Activated naive CD8-positive, alpha-beta T cell treated with anti-CD3 and anti-CD28 coated beads for 36 hours (primary cell): Measurements from ENCODE around the gene TGDS. TPM values are rescaled to one million over a fixed set of nuclear protein-coding genes. Genes with fewer than 3 reads are reported as not detected.
"Not testable (repeated sequence)": the region's sequence is repeated elsewhere in the genome, so short reads cannot be mapped to it uniquely, and the experiment has no call there.

ENCODE experiments used
- DNase-seq: peaks from one replicate; pipeline ENCODE4 v3.0.0; 2021
- H3K27ac Mint-ChIP-seq: one replicate; pipeline ENCODE4 v1.8.0; 2022; ENCODE audit warnings: mild to moderate bottlenecking, moderate library complexity, mixed read lengths
- H3K27me3 Mint-ChIP-seq: one replicate; pipeline ENCODE4 v1.8.0; 2022; ENCODE audit warnings: mild to moderate bottlenecking, mixed read lengths
- H3K36me3 Mint-ChIP-seq: one replicate; pipeline ENCODE4 v1.8.0; 2021; ENCODE audit warnings: mild to moderate bottlenecking, mixed read lengths
- H3K4me1 Mint-ChIP-seq: one replicate; pipeline ENCODE4 v1.8.0; 2021; ENCODE audit warnings: mixed read lengths
- H3K4me3 Mint-ChIP-seq: one replicate; pipeline ENCODE4 v1.8.0; 2022; ENCODE audit warnings: mild to moderate bottlenecking, moderate library complexity, mixed read lengths
- H3K9me3 Mint-ChIP-seq: one replicate; pipeline ENCODE4 v1.8.0; 2022; ENCODE audit warnings: mixed read lengths
- total RNA-seq, 2 experiments: library from RNA; stranded (reverse); gene quantifications; one replicate each; pipeline ENCODE4 v1.2.3, GENCODE V29; 2021

Gene TGDS
- total RNA-seq, result 10 to 100 TPM; 21.4 to 22.9 TPM

GRCh38 chr13:94595950-94596574 lies at the start of gene TGDS:
Gene TGDS (minus strand): TSS chr13:94596152. CDS start chr13:94596136, 16 bp downstream.
- peak; percentile 92 for DNase-seq
- Mint-ChIP-seq H3K9me3 (peaks cover 5% of the 10 kb centered on the region), H3K36me3 (peaks cover 23% of the 10 kb centered on the region), H3K27ac (peak within 1 kb of the TSS; percentile 96), H3K4me3 (peak within 1 kb of the TSS; percentile 86), H3K27me3 (no peaks in the 10 kb centered on the region), H3K4me1 (peaks cover 34% of the 10 kb centered on the region)

GRCh38 chr13:94641409-94641941 lies 45.5 kb upstream of the TGDS start:
- no peaks in the 10 kb centered on the region for H3K36me3 Mint-ChIP-seq
- H3K27ac Mint-ChIP-seq, result no peak overlapping the region
- no peak for DNase-seq
- peaks cover 4% of the 10 kb centered on the region for H3K9me3 Mint-ChIP-seq
- H3K27me3 Mint-ChIP-seq, result peaks cover 13% of the 10 kb centered on the region
- H3K4me3 Mint-ChIP-seq, result no peak overlapping the region
- no peaks in the 10 kb centered on the region for H3K4me1 Mint-ChIP-seq

- Mint-ChIP-seq H3K36me3 (no peaks in the 10 kb centered on the region), H3K4me3 (no peak overlapping the region), H3K9me3 (peaks cover 5% of the 10 kb centered on the region), H3K27ac (no peak overlapping the region), H3K4me1 (no peaks in the 10 kb centered on the region), H3K27me3 (peaks cover 13% of the 10 kb centered on the region)
- DNase-seq, result no peak
Observed at GRCh38 chr13:94640721-94641120, 44.8 kb upstream of the TGDS start.

DNA sequence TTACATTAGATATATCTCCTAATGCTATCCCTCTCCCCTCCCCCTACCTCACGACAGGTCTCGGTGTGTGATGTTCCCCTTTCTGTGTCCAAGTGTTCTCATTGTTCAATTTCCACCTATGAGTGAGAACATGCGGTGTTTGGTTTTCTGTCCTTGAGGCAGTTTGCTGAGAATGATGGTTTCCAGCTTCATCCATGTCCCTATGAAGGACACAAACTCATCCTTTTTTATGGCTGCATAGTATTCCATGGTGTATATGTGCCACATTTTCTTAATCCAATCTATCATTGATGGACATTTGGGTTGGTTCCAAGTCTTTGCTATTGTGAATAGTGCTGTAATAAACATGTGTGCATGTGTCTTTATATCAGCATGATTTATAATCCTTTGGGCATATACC lies 41.7 kb upstream of the TGDS start:
- not testable (repeated sequence) for H3K27ac Mint-ChIP-seq

GRCh38 chr13:94636942-94637578 lies 41.1 kb upstream of the TGDS start:
- Mint-ChIP-seq H3K27me3 (peaks cover 10% of the 10 kb centered on the region), H3K4me3 (no peak overlapping the region), H3K27ac (no peak overlapping the region), H3K36me3 (peaks cover 16% of the 10 kb centered on the region), H3K4me1 (no peaks in the 10 kb centered on the region), H3K9me3 (peaks cover 5% of the 10 kb centered on the region)
- DNase-seq, result no peak

More for the DNA sequence above, 41.7 kb upstream of the TGDS start:
- not testable (repeated sequence) for DNase-seq, H3K4me3 Mint-ChIP-seq, H3K4me1 Mint-ChIP-seq, H3K9me3 Mint-ChIP-seq
- Mint-ChIP-seq H3K36me3 (peaks cover 16% of the 10 kb centered on the region), H3K27me3 (peaks cover 10% of the 10 kb centered on the region)

GRCh38 chr13:94636096-94636495 lies 40.1 kb upstream of the TGDS start:
- H3K27me3 Mint-ChIP-seq, H3K4me3 Mint-ChIP-seq, DNase-seq, H3K9me3 Mint-ChIP-seq, H3K27ac Mint-ChIP-seq, H3K4me1 Mint-ChIP-seq: not testable (repeated sequence)
- H3K36me3 Mint-ChIP-seq, result peaks cover 16% of the 10 kb centered on the region

- Mint-ChIP-seq H3K27ac (no peak overlapping the region), H3K27me3 (no peaks in the 10 kb centered on the region), H3K4me3 (no peak overlapping the region), H3K4me1 (no peaks in the 10 kb centered on the region), H3K36me3 (peaks cover 23% of the 10 kb centered on the region), H3K9me3 (peaks cover 1% of the 10 kb centered on the region)
- DNase-seq, result no peak
Observed at GRCh38 chr13:94632226-94632980, 36.5 kb upstream of the TGDS start.

GRCh38 chr13:94630858-94631257 lies 34.9 kb upstream of the TGDS start:
- Mint-ChIP-seq H3K4me3 (no peak overlapping the region), H3K4me1 (no peaks in the 10 kb centered on the region), H3K9me3 (no peaks in the 10 kb centered on the region), H3K27me3 (no peaks in the 10 kb centered on the region), H3K36me3 (peaks cover 23% of the 10 kb centered on the region), H3K27ac (no peak overlapping the region)
- DNase-seq, result no peak

- no peak for DNase-seq
- Mint-ChIP-seq H3K9me3 (no peaks in the 10 kb centered on the region), H3K27ac (no peak overlapping the region), H3K4me3 (no peak overlapping the region), H3K4me1 (no peaks in the 10 kb centered on the region), H3K27me3 (no peaks in the 10 kb centered on the region), H3K36me3 (peaks cover 10% of the 10 kb centered on the region)
Observed at GRCh38 chr13:94623316-94623715, 27.4 kb upstream of the TGDS start.

- H3K9me3 Mint-ChIP-seq, result no peaks in the 10 kb centered on the region
- no peaks in the 10 kb centered on the region for H3K27me3 Mint-ChIP-seq
- no peak for DNase-seq
- peaks cover 10% of the 10 kb centered on the region for H3K36me3 Mint-ChIP-seq
- no peak overlapping the region for H3K27ac Mint-ChIP-seq
- no peak overlapping the region for H3K4me3 Mint-ChIP-seq
- no peaks in the 10 kb centered on the region for H3K4me1 Mint-ChIP-seq
Observed at GRCh38 chr13:94622344-94622743, 26.4 kb upstream of the TGDS start.

DNA sequence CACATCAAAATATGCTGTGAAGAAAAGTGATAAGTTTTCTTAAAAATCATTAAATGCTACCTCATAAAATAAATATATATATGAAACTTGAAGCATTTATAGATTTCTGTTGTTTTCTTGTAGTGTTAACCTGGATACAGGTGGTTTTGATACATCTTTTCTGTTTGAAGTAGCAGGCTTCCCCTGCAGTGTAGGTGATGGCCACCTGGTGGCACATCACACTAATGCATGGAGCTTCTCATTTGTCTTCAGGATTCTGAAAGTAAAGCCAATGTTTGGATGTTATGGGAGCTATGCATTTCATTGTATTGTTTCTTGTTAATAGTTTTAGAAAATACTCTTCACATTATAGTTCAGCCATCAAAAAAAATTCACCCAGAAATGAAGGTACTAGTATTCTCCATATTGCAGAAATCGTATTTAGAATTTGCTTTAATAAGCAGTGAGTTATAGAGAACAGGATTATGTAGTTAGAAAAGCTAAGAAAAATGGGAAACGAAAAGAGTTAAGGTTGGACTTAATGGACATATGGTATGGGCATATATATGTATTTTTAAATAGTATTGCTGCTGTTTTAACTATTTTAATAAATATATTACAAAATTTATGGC lies 24.4 kb upstream of the TGDS start:
- no peak overlapping the region for H3K4me3 Mint-ChIP-seq
- no peak overlapping the region for H3K27ac Mint-ChIP-seq
- no peaks in the 10 kb centered on the region for H3K9me3 Mint-ChIP-seq
- no peaks in the 10 kb centered on the region for H3K27me3 Mint-ChIP-seq
- DNase-seq, result peak; percentile 14
- H3K36me3 Mint-ChIP-seq, result peaks cover 10% of the 10 kb centered on the region
- peaks cover 6% of the 10 kb centered on the region for H3K4me1 Mint-ChIP-seq

DNA sequence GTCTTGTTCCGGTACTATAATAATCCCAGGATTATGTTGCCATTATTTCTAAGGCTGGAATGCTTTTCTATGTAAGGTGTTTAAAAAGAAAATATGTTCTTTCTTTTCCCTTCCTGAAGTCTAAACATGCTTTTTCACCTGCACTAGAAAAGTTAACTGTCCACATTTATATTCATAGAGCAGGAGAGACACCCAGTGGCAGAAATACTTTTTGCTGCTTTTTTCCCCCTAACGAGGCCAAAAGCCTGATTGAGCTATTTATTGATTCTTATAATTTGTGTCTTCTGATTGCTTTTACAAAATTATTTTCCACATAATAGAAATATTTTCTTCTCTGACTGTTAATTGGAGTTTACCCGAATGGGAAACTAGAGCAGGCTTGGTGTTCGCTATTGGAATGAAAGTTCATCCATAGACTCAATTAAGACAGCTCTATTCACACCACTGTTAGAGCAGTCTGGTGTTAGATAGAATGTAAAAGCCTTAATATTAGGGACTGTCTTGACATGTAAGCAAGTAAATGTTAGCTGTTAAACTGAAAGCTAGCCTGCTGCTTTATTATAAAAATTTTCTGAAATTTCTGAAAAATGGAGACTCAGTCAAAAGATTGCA lies 21.5 kb upstream of the TGDS start:
- Mint-ChIP-seq H3K27me3 (no peaks in the 10 kb centered on the region), H3K4me1 (peaks cover 6% of the 10 kb centered on the region), H3K4me3 (no peak overlapping the region), H3K27ac (no peak overlapping the region), H3K9me3 (no peaks in the 10 kb centered on the region), H3K36me3 (peaks cover 15% of the 10 kb centered on the region)
- DNase-seq, result no peak

DNA sequence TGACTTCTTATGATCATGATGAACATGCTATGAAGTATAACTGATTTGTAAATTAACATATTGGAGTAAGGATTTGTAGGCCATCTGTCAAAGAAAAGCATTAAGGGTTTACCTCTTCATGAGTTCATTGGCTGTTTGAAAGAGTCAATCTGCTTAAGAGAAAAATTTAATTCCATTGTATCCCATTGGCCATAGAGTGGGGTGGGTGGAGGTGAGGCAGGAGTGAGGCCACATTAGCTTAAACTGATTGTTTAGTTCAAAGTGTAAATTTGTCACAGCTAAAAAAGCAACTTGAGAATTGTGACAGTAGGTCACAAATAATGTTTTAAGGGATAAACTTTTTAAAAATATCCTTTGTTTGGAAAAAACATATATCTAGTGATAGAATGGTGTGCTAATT lies 17.1 kb upstream of the TGDS start:
- H3K36me3 Mint-ChIP-seq, result peaks cover 8% of the 10 kb centered on the region
- H3K9me3 Mint-ChIP-seq, result no peaks in the 10 kb centered on the region
- no peak for DNase-seq
- H3K4me1 Mint-ChIP-seq, result peaks cover 9% of the 10 kb centered on the region
- H3K4me3 Mint-ChIP-seq, result no peak overlapping the region
- H3K27me3 Mint-ChIP-seq, result no peaks in the 10 kb centered on the region
- H3K27ac Mint-ChIP-seq, result no peak overlapping the region

DNA sequence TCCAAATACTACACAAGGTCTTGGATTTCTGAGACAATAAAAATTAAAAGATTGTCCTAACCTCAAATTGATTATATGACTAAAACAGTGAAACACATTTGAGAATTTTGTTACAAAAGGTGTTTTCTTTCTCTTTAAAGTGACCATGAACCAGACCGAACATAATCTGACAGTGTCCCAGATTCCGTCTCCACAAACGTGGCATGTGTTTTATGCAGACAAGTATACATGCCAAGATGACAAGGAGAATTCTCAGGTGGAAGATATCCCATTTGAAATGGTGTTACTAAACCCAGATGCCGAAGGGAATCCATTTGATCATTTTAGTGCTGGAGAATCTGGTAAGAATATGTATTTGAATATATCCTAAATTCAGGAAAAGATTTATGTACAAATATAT lies 16.1 kb upstream of the TGDS start:
- Mint-ChIP-seq H3K4me3 (no peak overlapping the region), H3K4me1 (peaks cover 16% of the 10 kb centered on the region), H3K36me3 (peaks cover 9% of the 10 kb centered on the region), H3K9me3 (no peaks in the 10 kb centered on the region), H3K27me3 (no peaks in the 10 kb centered on the region), H3K27ac (no peak overlapping the region)
- no peak for DNase-seq

GRCh38 chr13:94610475-94610874 lies 14.5 kb upstream of the TGDS start:
- Mint-ChIP-seq H3K27ac (no peak overlapping the region), H3K36me3 (peaks cover 15% of the 10 kb centered on the region), H3K4me3 (no peak overlapping the region), H3K4me1 (peaks cover 17% of the 10 kb centered on the region), H3K9me3 (no peaks in the 10 kb centered on the region), H3K27me3 (no peaks in the 10 kb centered on the region)
- no peak for DNase-seq
